NCI-H1694 (cell line): ENCODE results near the gene ABCG4.
"Not testable (repeated sequence)": the region's sequence is repeated elsewhere in the genome, so short reads cannot be mapped to it uniquely, and the experiment has no call there.

Experiments used
- DNase-seq: peaks from one replicate; lab custom pipeline; 2025; lab: John Stamatoyannopoulos, UW

ABCG4 gene

DNA sequence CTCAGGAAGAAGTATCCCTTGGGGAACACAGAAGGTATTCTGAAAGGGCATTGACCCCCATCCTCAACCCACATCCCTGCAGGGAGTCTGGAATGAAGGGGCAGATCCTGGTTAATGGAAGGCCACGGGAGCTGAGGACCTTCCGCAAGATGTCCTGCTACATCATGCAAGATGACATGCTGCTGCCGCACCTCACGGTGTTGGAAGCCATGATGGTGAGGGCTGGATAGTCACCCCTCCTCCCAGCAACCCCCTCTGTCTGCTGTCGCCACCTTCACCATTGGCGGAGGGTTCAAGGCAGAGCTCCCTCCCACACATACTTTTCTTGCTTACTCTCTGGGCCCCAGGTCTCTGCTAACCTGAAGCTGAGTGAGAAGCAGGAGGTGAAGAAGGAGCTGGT lies 5.3 kb downstream of the ABCG4 start:
- DNase-seq, result no peak

DNA sequence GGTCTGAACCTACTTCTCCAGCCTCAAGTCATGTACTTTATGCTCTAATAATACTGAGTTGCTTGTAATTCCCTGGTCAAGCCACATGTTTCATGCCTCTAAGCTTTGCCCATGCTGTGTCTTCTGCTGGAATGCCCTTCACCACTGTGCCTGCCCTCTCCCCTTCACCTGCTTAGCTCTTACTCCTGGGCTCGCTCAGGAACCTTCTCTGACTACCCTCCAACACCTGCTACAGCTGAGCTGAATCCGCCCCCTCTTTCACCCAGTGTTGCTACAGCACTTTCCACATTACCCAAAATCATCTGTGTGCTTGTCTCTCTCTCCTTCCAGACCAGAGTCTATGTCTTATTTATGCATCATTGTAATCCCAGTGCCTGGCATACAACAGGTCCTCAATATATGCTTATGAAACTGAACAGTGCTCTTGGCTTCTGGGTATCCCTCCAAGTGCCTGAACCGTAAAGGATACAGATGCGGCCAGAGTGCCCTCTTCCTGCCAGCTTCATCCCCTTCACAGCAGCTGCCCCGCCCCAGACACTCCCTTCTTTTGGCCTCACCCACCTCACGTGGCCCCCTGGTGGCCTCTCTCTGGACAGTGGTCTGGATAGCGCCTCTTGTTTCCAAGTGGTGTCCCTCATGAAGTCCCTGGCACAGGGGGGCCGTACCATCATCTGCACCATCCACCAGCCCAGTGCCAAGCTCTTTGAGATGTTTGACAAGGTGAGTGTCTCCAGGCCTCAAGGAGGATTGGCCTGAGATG lies 7.1 kb downstream of the ABCG4 start:
- DNase-seq, result no peak

DNA sequence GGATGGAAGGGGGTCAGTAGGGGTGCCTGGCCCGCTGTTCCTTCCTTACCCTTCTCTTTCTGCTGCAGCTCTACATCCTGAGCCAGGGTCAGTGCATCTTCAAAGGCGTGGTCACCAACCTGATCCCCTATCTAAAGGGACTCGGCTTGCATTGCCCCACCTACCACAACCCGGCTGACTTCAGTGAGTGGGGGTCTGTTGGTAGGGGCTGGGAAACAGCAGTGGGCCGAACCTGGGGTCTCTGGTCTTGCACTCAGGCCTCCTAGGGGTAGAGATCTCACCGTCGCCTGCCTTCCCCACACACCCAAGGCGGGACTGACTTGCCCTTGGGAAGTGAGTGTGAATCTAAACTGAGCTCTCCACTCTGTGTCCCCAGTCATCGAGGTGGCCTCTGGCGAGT lies 7.6 kb downstream of the ABCG4 start:
- no peak for DNase-seq

DNA sequence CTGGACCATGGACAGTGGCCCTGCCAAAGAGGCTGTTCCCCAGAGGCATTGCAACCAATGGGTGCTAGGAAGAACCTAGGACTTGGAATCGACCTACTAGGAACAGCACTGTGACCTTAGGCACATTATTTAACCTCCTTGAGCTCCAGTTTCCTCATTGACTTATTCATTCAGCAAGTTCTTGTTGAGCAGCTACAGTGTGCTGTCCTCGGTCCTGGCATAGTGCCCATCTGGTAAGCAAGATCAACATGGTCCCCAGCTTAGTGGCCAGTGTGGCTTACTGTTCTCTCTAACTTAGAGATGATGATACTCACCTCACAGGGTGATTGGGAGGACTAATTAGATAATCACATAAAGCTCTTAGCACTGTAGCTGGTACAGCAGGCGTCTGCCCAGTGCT lies 8.2 kb downstream of the ABCG4 start:
- DNase-seq, result no peak

DNA sequence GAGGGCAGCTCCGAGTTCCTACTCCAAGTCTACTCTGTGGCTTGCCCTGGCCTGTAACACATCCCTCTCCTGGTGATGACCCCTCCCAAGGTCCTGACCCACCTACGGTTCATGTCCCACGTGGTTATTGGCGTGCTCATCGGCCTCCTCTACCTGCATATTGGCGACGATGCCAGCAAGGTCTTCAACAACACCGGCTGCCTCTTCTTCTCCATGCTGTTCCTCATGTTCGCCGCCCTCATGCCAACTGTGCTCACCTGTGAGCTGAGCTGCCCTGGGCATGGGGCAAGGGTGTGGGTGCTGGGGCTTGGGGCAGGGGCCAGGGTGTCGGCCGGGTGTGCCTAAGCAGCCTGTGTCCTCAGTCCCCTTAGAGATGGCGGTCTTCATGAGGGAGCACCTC lies 9.6 kb downstream of the ABCG4 start:
- no peak for DNase-seq

DNA sequence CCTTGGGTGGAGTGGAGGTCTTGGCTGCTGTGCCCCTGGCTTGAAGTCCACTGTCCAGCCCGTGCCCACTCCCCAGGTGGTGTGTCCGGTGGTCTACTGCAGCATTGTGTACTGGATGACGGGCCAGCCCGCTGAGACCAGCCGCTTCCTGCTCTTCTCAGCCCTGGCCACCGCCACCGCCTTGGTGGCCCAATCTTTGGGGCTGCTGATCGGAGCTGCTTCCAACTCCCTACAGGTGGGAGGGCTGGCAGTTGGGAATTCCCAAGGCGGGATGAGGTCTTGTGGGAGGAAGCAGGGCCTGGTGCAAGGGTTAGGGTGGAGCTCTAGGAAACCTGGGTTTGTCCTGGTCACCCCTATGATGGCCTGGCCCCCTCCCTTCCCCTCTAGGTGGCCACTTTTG lies 11.3 kb downstream of the ABCG4 start:
- DNase-seq, result no peak

DNA sequence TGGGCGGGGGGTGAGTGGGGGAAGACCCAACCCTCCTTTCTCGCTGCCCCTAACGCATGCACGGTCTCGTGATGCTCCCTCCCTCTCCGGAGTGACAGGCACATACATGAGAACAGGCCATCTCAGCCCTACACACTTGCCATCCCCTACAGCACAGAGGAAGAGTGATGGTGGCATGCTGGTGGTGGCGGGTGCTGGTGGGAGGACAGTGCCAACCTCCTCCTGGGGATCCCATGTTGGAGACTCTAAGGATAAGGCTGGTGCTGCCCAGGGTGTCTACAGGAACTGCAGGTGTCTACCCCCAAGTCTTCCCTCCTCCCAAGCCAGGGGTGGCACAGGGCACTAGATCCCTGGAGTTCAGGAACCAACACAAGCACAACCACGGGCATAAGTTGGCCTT lies 13.0 kb downstream of the ABCG4 start:
- DNase-seq, result no peak

DNA sequence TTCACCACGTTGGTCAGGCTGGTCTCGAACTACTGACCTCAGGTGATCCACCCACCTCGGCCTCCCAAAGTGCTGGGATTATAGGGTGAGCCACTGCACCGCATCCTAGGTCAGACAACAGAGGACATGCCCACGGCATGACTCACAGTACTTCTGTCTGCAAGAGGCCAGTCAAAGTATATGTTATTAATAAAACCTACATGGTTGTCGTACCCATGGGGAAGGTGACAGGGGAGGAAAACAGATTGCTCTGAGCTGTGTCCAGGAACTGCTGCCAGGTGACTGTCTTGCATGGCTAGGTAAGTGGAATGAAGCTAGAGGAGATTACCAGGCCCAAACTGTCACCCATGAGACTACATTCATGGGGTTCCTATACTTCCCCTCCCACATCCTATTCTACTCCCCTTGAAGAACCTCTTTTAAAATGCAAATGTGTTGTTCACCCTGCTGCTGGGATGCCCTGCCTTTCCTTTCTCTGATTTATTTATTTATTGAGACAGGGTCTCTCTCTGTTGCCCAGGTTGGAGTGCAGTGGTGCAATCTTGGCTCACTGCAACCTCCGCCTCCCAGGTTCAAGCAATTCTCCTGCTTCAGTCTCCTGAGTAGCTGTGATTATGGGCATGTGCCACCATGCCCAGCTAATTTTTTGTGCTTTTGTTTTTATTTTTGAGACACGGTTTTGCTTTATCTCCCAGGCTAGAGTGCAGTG lies 17.7 kb downstream of the ABCG4 start:
- DNase-seq, result no peak

DNA sequence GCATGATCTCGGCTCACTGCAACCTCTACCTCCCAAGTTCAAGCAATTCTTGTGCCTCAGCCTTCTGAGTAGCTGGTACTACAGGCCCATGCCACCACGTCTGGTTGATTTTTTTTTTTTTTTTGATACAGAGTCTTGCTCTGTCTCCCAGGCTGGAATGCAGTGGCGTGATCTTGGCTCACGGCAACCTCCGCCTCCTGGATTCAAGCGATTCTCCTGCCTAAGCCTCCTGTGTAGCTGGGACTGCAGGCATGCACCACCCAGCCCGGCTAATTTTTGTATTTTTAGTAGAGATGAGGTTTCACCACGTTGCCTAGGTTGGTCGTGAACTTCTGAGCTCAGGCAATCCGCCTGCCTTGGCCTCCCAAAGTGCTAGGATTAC lies 18.2 kb downstream of the ABCG4 start:
- DNase-seq, result not testable (repeated sequence)

DNA sequence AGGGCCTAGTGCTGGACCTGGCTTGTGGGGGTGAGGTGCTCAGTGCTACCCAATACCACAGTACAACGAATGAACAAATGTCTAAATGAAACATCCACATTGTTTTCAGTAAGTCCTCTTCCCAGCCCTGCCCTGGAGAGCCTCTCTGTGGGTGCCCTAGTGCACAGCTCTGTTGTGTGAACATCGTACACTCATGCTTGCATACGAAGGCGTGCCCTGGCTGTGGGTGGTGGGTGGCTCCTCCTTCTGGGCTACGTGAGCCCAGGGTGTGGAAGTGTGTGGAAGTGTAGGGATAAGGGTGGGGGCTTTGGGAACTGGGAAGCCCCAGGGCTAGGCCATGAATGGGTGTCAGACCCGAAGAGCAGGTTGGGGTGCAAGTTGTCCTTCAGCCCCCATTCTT lies 19.1 kb downstream of the ABCG4 start:
- DNase-seq, result no peak

DNA sequence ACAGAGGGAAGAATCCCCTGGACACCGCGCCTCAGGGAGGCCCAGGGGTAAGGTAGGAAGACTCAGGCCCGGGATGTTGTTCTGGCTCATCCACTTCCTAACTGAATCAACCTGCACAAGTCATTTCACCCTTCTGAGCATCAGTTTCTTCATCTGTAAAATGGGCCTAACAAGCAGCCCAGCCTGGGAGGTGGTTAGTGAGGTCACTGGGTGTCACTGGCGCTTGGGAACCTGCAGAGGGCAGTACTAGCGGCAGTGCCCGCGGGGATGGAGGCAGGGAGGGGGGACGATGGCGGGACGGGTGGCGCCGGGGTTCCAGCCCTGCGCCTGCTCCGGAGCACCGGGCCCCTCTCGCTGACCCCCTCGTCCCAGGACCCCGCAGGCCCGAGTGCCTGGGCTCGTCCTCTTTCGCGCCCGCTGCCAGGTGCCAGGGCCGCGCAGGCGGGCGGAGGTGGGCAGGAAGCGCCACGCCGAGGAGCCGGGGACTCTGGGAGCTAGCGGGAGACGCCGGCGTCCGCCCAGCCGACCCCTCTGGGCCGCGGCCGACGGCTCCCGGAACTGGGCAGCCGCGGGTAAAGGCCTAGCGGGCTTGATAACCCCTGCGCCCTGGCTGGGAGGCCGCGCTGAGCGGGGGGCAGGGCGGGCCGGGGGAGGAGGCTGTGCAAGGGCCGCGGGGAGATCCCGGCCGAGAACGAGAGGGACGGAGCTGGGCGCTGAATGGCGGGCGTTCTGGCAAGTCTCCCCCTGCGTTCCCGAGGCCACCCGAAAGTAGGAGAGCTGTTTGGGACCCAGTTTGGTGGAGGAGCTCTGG lies 19.8 kb downstream of the ABCG4 start, which contains the start of gene NLRX1:
NLRX1 (plus strand) TSS at position 255 of the 811 bp plus-strand sequence. CDS start 2,679 bp downstream, outside the sequence.
- DNase-seq, result peak; percentile 15

DNA sequence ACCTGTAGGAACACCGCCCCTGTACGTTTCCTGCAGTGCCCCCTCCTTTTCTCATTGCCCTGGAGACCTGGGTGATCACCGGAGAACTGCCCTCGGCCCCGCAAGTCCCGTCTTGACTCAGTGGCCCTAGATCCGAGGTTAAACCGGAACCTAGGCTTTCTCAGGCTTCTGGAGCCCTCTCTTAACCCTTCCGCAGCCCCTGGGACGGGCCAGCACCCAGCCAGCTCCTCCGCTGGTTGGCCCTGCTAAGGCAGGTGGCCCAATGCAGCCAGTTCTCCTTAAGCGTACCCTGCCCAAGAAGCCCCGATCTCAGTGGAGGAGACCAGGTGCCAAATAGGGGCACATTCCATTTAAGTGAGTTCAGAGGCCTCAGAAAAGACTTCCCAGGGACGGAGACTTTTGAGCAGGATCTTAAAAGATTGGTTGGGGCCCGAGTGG lies 20.4 kb downstream of the ABCG4 start:
- DNase-seq, result no peak

DNA sequence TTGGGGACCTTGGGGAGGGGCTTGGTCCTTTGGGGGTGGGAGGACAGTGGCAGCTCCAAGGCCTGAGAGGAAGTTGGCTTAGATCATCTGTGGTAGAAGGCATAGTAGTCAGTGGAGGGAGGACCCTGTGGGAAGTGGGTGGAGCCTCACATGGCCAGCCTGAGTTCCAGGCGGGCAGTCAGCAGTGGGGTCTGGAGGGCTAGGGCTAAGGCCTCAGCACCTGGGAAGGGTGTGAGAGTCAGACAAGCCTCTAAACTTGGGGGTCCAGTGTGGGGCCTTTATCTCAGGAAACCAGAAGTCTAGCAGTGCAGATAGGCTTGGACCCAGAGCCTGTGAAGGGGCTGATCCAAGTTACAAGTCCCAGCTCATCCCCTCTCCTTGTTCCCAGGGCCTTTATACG lies 23.7 kb downstream of the ABCG4 start:
- DNase-seq, result no peak

DNA sequence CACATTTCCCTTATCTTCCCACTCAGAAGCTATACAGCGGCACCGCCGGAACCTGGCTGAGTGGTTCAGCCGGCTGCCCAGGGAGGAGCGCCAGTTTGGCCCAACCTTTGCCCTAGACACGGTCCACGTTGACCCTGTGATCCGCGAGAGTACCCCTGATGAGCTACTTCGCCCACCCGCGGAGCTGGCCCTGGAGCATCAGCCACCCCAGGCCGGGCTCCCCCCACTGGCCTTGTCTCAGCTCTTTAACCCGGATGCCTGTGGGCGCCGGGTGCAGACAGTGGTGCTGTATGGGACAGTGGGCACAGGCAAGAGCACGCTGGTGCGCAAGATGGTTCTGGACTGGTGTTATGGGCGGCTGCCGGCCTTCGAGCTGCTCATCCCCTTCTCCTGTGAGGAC lies 24.6 kb downstream of the ABCG4 start:
- no peak for DNase-seq

DNA sequence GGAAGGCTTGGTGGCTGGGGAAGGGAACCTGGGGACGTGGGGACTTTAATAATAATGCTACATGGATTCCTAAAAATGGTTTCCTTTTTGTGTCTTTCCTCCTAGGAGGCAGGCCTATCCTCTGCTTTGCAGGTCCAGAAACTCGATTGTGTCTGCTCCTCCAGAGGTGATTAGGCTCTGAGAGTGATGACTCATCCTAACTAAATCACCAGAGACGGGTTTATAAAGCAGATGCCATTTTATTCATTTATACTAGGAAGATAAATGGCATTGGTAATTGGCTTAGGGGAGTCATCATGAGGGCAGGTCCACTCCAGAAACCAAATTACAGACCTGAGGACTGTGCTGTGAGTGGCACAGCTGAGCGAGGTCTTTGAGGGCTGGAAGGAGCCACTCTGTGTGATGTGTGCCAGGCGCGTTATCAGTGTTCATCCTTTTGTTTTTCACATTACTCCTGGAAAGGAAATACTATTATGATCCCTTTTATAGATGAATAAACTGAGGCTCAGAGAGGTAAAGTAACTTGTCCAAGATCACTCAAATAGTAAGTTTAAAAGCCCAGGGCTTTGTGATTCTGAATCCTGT lies 26.7 kb downstream of the ABCG4 start:
- DNase-seq, result no peak

DNA sequence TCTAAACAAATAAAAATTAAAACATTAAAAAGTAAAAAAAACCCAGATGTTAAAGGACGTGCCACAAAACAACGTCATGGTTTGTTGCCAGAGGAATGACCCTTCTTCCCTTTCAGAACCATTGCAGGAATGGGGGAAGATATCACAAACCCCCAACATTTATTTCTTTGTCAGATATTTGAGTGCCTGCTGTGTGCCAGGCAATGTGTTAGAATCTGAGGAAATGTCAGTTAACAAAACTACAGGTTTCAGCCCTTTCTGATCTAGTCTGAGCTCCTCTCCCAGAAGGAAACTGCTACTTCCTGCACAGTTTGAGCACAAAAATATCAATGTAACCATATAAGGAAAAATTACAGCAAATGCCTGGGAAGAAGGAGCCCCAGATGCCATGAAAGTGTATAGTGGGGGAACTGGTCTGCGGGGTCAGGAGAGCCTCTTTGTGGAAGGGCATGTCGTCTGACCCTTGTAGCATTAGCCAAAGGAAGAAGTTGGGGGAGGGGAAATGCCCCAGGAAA lies 29.4 kb downstream of the ABCG4 start:
- no peak for DNase-seq

DNA sequence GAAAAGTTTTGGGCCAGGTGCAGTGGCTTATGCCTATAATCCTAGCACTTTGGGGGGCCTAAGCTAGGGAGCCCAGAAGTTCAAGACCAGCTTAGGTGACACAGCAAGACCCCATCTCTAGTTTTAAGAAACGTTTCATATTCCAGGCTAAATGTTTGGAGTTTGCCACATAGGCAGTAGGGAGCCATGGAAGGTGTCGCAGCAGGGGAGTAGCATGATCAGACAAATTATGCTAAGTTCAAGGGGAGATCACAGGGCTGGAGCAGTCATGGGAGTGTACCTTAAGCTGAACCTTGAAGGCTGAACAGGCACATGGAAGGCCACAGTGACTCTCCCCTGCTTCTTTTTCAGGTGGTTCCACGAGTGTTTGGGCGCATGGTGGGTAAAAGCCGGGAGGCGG lies 30.5 kb downstream of the ABCG4 start:
- no peak for DNase-seq

DNA sequence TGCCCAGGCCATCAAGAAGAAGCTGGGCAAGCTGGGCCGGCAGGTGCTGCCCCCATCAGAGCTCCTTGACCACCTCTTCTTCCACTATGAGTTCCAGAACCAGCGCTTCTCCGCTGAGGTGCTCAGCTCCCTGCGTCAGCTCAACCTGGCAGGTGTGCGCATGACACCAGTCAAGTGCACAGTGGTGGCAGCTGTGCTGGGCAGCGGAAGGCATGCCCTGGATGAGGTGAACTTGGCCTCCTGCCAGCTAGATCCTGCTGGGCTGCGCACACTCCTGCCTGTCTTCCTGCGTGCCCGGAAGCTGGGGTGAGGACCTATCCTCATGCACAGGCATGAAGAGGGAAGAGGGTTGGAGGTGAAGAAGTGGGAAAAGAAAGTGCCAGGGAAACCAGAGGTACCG lies 31.1 kb downstream of the ABCG4 start:
- no peak for DNase-seq

DNA sequence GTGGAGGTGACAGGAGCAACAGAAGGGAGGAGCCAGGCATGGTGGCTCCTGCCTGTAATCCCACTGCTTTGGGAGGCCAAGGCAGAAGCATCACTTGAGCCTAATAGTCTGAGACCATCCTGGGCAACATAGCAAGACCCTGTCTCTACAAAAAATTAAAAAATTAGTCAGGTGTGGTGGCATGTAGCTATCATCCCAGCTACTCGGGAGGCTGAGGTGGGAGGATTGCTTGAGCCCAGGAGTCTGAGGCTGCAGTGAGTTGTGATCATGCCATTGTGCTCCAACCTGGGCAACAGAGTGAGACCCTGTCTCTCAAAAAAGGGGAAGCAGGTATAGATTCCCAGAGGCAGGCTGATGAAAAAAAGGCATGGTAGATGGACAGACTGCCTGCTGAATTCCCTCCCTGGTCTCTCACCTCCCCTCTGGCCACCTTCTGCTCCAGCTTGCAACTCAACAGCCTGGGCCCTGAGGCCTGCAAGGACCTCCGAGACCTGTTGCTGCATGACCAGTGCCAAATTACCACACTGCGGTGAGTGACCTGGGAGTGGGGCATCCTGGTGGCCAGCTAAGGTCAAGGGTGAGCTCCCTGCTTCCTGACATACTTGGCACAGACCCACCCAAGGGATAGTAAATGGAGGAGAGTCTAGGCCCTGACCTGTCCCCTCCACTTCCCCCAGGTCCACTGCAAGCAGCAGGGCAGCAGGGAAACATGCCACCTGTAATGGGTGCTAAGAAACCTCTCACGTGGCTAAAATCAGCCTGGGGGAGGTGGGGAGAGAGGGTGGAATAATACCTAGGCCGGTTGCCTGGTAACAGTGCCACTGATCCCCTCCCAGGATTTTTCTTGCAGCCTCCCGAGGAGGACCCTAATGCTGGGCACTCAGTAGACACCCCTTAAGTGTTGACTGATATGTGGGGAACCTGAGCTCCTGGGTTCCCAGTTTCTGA lies 32.2 kb downstream of the ABCG4 start:
- DNase-seq, result no peak

DNA sequence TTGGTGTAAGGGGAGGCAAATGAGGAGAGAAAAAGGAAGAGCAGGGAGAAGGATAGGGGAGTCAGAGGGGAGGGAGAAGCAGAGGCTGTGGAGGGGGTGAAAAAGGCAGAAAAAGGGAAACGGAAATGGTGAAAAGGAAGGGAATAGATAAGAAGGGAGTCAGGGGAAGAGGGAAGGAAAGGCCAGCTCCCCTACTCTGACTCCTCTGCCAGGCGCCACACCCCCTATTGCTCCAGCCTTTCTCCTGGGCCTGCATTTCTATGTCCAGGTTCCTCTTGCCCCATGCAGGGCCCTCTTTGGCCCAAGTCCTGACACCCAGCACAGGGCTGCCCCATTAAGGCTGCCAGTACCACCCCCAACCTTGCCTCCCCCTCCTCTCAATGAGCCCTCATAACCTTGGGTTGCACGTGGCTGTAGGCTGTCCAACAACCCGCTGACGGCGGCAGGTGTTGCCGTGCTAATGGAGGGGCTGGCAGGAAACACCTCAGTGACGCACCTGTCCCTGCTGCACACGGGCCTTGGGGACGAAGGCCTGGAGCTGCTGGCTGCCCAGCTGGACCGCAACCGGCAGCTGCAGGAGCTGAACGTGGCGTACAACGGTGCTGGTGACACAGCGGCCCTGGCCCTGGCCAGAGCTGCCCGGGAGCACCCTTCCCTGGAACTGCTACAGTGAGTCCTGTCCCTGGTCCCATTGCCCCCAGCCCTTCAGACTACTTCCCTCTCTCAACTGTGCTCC lies 33.0 kb downstream of the ABCG4 start:
- no peak for DNase-seq
